Measurements from ENCODE around the gene DEUP1.
"Not testable (repeated sequence)": the region's sequence is repeated elsewhere in the genome, so short reads cannot be mapped to it uniquely, and the experiment has no call there.

Gene DEUP1

GRCh38 chr11:93350835-93351234, 20.3 kb downstream of the DEUP1 start:
- no peak for DNase-seq (ENCODE audit: low read depth in 2 of 2)

GRCh38 chr11:93359396-93359795, 28.9 kb downstream of the DEUP1 start:
- DNase-seq (ENCODE audit: low read depth in 2 of 2): no peak

DNA sequence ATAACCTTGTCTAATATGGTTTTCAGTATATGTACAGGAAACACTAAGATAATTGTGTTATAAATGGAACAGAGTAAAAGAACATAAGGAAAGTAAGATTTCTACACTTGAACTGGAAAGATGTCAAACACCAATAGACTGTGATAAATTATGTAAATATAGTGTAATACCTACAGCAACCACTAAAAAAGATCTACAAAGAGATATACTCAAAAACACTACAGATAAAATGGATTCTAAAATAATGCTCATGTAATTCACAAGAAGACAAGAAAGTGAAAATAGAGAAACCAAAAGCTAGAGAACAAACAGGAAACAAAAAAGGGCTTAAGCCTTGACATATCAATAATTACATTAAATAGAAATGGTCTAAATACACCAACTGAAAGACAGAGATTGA, 30.9 kb downstream of the DEUP1 start:
- DNase-seq (ENCODE audit: low read depth in 2 of 2): no peak

- DNase-seq (ENCODE audit: low read depth in 2 of 2): no peak
Observed at GRCh38 chr11:93368022-93368421, 37.5 kb downstream of the DEUP1 start.

DNA sequence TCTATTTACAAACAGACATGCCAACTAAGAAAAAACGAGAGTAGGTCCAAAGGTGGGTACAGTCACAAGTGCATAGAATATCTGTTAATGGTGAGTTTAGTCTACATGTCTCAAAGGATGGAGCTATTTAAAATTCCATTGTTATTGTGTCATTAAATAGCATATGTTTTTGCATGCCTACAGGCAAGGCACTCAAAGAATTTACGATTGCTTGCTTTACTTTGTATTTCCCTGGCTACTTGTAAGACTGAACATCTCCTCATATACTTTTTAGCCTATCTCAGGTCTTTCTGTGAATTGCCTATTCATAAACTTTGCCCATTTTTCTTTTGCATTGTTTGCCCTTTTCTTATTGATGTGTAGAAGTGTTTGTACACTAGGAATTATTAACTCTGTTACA, 39.7 kb downstream of the DEUP1 start:
- DNase-seq (ENCODE audit: low read depth in 2 of 2): no peak

DNA sequence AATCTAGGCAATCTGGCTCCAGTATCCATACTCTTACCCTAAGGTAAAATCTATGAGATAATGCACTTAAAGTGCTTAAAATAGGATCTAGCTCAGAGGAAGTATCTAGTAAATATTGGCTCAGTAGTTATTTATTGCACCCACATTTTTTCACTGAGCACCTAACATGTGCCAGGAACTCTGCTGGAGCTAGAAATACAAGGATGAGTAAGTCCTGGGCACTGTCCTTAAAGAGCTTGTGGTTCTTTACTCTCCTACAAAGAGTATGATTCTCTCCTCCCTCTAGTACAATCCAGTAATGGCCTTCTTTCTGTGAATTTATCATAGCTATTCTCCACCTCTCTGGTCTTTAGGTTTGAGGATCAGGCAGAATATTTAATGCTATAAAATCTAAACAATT, 59.2 kb downstream of the DEUP1 start:
- DNase-seq (ENCODE audit: low read depth in 2 of 2): no peak

- no peak for DNase-seq (ENCODE audit: low read depth in 2 of 2)
Observed at GRCh38 chr11:93392867-93393266, 62.3 kb downstream of the DEUP1 start.

DNA sequence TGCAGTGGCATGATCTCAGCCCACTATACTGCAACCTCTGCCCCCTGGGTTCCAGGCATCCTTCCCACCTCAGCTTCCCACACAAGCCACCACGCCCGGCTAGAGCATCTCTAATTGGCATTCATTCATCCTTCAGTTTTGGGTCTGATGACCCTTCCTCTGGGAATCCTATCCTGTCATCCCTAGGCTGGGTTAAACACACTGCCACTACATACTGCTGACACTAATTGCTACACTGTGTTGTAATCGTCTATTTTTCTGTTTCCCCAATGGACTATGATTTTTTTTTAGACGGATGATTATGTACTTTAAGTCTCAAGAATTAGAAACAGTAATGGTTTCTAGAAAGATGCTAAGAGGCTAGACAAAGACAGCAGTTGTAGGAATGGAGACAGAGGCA, 62.8 kb downstream of the DEUP1 start:
- DNase-seq (ENCODE audit: low read depth in 2 of 2): no peak

GRCh38 chr11:93394488-93394887, 63.9 kb downstream of the DEUP1 start:
- no peak for DNase-seq (ENCODE audit: low read depth in 2 of 2)

GRCh38 chr11:93396316-93396715, 65.8 kb downstream of the DEUP1 start:
- DNase-seq (ENCODE audit: low read depth in 2 of 2): no peak

- DNase-seq (ENCODE audit: low read depth in 2 of 2): no peak
Observed at GRCh38 chr11:93403930-93404329, 73.4 kb downstream of the DEUP1 start.

- no peak for DNase-seq (ENCODE audit: low read depth in 2 of 2)
Observed at GRCh38 chr11:93407777-93408401, 77.3 kb downstream of the DEUP1 start.

DNA sequence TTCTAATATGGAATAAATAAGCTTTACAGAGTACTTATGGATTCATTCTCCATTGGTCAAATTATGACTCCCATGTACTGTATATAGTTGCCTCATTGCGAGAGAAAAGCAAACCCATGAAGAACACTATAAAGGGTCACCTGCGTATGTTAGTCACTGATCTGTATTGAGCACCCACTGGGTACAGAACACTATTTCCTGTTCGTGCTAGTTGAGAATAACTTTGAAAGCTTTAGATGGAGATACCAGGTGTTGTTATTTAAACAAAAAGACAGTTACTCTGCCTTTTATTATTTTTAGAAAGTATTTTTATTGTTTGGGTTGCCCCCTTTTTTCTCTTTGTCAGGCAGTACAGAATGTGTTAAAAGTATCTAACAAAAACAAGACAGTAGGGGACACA, 79.9 kb downstream of the DEUP1 start:
- DNase-seq (ENCODE audit: low read depth in 2 of 2): no peak

DNA sequence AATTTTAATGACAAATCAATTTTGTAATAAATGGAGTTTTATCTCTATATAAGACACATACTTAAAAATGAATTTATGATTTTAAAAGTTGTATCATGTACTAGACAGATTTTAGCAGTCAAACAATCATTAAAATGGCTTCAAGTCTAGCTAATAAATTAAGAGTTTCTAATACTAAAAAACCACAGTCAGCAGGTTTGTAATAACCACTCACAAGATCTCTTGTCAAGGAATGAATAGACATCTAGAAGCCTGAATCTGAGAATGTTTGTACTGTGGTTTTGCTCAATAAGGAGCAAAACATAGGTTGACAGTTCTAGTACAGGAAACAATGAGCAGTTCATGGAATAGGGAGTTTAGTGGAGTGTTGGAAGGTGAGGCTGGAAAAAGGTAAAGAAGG, 81.2 kb downstream of the DEUP1 start:
- no peak for DNase-seq (ENCODE audit: low read depth in 2 of 2)

- no peak for DNase-seq (ENCODE audit: low read depth in 2 of 2)
Observed at GRCh38 chr11:93432247-93432646, 101.7 kb downstream of the DEUP1 start.

DNA sequence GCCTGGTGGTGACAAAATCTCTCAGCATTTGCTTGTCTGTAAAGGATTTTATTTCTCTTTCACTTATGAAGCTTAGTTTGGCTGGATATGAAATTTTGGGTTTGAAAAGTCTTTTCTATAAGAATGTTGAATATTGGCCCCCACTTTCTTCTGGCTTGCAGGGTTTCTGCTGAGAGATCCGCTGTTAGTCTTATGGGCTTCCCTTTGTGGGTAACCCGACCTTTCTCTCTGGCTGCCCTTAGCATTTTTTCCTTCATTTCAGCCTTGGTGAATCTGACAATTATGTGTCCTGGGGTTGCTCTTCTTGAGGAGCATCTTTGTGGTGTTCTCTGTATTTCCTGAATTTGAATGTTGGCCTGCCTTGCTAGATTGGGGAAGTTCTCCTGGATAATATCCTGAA, 112.7 kb downstream of the DEUP1 start:
- not testable (repeated sequence) for DNase-seq (ENCODE audit: low read depth in 2 of 2)

GRCh38 chr11:93444617-93445073, 114.1 kb downstream of the DEUP1 start:
- peak in 1 of 2 donors; percentile 8 for DNase-seq (ENCODE audit: low read depth in 2 of 2)

DNA sequence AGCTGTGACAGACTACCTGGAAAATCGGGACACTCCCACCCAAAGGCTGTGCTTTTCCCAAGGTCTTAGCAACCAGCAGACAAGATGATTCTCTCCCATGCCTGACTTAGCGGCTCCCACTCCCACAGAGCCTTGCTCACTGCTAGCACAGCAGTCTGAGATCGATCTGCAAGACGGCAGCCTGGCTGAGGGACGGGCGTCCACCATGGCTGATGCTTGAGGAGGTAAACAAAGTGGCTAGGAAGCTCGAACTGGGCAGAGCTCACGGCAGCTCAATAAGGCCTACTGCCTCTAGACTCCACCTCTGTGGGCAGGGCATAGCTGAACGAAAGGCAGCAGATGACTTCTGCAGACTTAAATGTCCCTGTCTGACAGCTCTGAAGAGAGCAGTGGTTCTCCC, 127.7 kb downstream of the DEUP1 start:
- DNase-seq (ENCODE audit: low read depth in 2 of 2): no peak

GRCh38 chr11:93463666-93464065, 133.1 kb downstream of the DEUP1 start:
- not testable (repeated sequence) for DNase-seq (ENCODE audit: low read depth in 2 of 2)

GRCh38 chr11:93464927-93465540, 134.5 kb downstream of the DEUP1 start:
- DNase-seq (ENCODE audit: low read depth in 2 of 2): no peak

- no peak for DNase-seq (ENCODE audit: low read depth in 2 of 2)
Observed at GRCh38 chr11:93467054-93467453, 136.5 kb downstream of the DEUP1 start.

DNA sequence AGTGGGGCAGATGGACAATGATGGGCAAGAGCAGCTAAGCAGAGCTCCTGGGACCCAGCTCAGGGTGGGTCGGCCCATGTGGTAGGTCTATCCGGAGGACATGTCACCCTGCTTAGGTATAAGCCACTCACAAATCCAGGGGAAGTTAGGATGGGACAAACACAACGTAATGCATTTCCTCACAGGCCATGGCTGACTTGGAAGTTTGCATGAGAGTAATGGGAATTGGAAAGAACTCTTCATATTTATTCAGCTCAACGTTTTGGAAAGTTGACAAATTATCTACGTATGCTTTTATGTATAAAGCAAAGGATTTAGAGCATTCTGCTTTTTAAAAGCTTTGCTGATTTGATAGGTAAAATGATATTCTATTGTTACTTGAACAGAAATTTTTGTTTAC, 137.7 kb downstream of the DEUP1 start:
- no peak for DNase-seq (ENCODE audit: low read depth in 2 of 2)

DNA sequence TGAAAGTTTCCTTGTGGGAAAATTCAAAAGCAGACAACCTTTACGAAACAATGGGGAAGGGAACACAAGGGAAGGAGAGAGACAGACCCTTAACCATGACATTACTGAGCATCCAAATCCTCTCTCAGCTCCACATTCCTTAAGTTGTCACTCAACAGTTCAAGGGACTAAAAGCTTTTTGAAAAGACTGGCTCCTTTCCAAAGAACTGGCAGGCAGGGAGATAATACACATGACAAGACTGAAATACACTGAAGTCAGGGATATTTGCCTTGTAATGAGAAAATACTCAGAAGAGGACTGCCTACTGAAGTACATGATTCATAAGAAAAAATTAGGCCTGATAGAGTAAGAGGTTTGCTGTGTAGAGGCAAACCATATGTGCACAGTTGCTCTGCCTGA, 143.6 kb downstream of the DEUP1 start:
- DNase-seq (ENCODE audit: low read depth in 2 of 2): no peak

- no peak for DNase-seq (ENCODE audit: low read depth in 2 of 2)
Observed at GRCh38 chr11:93476796-93477195, 146.3 kb downstream of the DEUP1 start.

All from stimulated activated CD8-positive, alpha-beta memory T cell treated with anti-CD3 and anti-CD28 coated beads, Interleukin-2, amount 100 ng/mL, for 48 hours (primary cell).